IMR-90 (cell line): Measurements from ENCODE around the gene TAX1BP1. TPM values are rescaled to one million over a fixed set of nuclear protein-coding genes. Genes with fewer than 3 reads are reported as not detected.

ENCODE experiments used
- ATAC-seq: fragments of 200-7000 bp; cut with Tn5 transposase; 2 replicates; pipeline ENCODE4 v1.9.1; 2020; ENCODE audit warnings: low read depth, mild to moderate bottlenecking, moderate library complexity
- BruUV-seq: library from RNA; stranded (reverse); fragments of 400-500 nt; replicated peaks from 2 replicates; lab custom pipeline; 2021; lab: Mats Ljungman, UMichigan
- CTCF ChIA-PET: fragments of 300-600 bp; formaldehyde crosslinking; extraction: SDS; loops from one replicate; lab custom pipeline; 2021; ENCODE audit warnings: antibody characterized with exemption; lab: Yijun Ruan, JAX
- POLR2A ChIA-PET: fragments of 300-600 bp; sonication (Branson Sonifier 250); formaldehyde crosslinking; loops from one replicate; lab custom pipeline; 2022; ENCODE audit warnings: antibody characterized with exemption; ENCODE audit not compliant: unreplicated experiment; lab: Charles Lee
- DNase-seq: peaks from one replicate; pipeline ENCODE4 v3.0.0; 2013
- H2AFZ ChIP-seq: replicated peaks from 2 replicates; pipeline ENCODE3; 2013; ENCODE audit warnings: low read length, mild to moderate bottlenecking; ENCODE audit not compliant: poor library complexity
- H2AK5ac ChIP-seq: 2 replicates; pipeline ENCODE4 v1.6.1; 2013; ENCODE audit warnings: low read depth, low read length, inconsistent platforms
- H2AK9ac ChIP-seq: replicated peaks from 2 replicates; pipeline ENCODE3; 2013; ENCODE audit warnings: mild to moderate bottlenecking, low read depth, low read length, moderate library complexity; ENCODE audit not compliant: poor library complexity
- H2BK120ac ChIP-seq: 2 replicates; pipeline ENCODE4 v1.6.1; 2013; ENCODE audit warnings: low read depth, low read length, inconsistent platforms
- H2BK15ac ChIP-seq: 3 replicates; pipeline ENCODE4 v1.6.1; 2013; ENCODE audit warnings: low read depth, low read length, inconsistent platforms
- H2BK20ac ChIP-seq: 2 replicates; pipeline ENCODE4 v1.6.1; 2013; ENCODE audit warnings: low read depth, mild to moderate bottlenecking, inconsistent platforms, low read length, moderate library complexity
- H2BK5ac ChIP-seq: 2 replicates; pipeline ENCODE4 v1.6.1; 2013; ENCODE audit warnings: mild to moderate bottlenecking, low read depth, low read length, inconsistent platforms; ENCODE audit not compliant: poor library complexity, severe bottlenecking
- H3K14ac ChIP-seq: replicated peaks from 2 replicates; pipeline ENCODE4 v1.6.1; 2013; ENCODE audit warnings: low read depth, low read length, inconsistent platforms
- H3K18ac ChIP-seq: 2 replicates; pipeline ENCODE4 v1.6.1; 2013; ENCODE audit warnings: low read depth, low read length, control low read depth
- H3K23ac ChIP-seq: 2 replicates; pipeline ENCODE4 v1.6.1; 2013; ENCODE audit warnings: low read depth, low read length, inconsistent platforms
- H3K27ac ChIP-seq: 2 replicates; pipeline ENCODE4 v1.5.1; 2013; ENCODE audit warnings: mild to moderate bottlenecking, control low read depth, low read length; ENCODE audit not compliant: insufficient read depth
- H3K27me3 ChIP-seq: 2 replicates; pipeline ENCODE4 v1.6.1; 2013; ENCODE audit warnings: low read length; ENCODE audit not compliant: control insufficient read depth, insufficient read depth
- H3K36me3 ChIP-seq: 2 replicates; pipeline ENCODE4 v1.6.1; 2013; ENCODE audit warnings: low read length, mixed read lengths; ENCODE audit not compliant: control insufficient read depth, insufficient read depth
- H3K4ac ChIP-seq: 2 replicates; pipeline ENCODE4 v1.6.1; 2013; ENCODE audit warnings: low read depth, low read length, inconsistent platforms
- H3K4me1 ChIP-seq: 2 replicates; pipeline ENCODE4 v1.6.1; 2013; ENCODE audit warnings: low read length, mixed read lengths; ENCODE audit not compliant: control insufficient read depth, insufficient read depth
- H3K4me2 ChIP-seq: 2 replicates; pipeline ENCODE4 v1.6.1; 2013; ENCODE audit warnings: low read depth, mild to moderate bottlenecking, control low read depth, low read length, moderate library complexity
- H3K4me3 ChIP-seq: 2 replicates; pipeline ENCODE4 v1.5.1; 2013; ENCODE audit warnings: low read depth, mild to moderate bottlenecking, control low read depth, low read length, moderate library complexity; ENCODE audit not compliant: insufficient read depth
- H3K56ac ChIP-seq: 2 replicates; pipeline ENCODE4 v1.6.1; 2013; ENCODE audit warnings: low read length, inconsistent platforms; ENCODE audit not compliant: insufficient read depth; ENCODE audit errors: extremely low read depth
- H3K79me1 ChIP-seq, 2 experiments: 2 replicates each; pipeline ENCODE4 v1.6.1; 2013; ENCODE audit warnings: low read length in 2 of 2, inconsistent platforms in 1 of 2, low read depth in 1 of 2
- H3K9ac ChIP-seq: 2 replicates; pipeline ENCODE4 v1.6.1; 2013; ENCODE audit warnings: low read depth, low read length, control low read depth
- H3K9me1 ChIP-seq: 2 replicates; pipeline ENCODE4 v1.6.1; 2013; ENCODE audit warnings: low read length, inconsistent platforms; ENCODE audit not compliant: insufficient read depth
- H3K9me3 ChIP-seq: 2 replicates; pipeline ENCODE4 v1.6.1; 2013; ENCODE audit warnings: low read length; ENCODE audit not compliant: control insufficient read depth, insufficient read depth
- H4K20me1 ChIP-seq: 2 replicates; pipeline ENCODE4 v1.6.1; 2013; ENCODE audit warnings: low read length, inconsistent platforms; ENCODE audit not compliant: insufficient read depth
- H4K5ac ChIP-seq: 2 replicates; pipeline ENCODE4 v1.6.1; 2013; ENCODE audit warnings: mild to moderate bottlenecking, low read depth, low read length, control low read depth
- H4K8ac ChIP-seq, 2 experiments: 2 replicates each; pipeline ENCODE4 v1.6.1; 2013; ENCODE audit warnings: low read depth in 2 of 2, low read length in 2 of 2, control low read depth in 1 of 2, inconsistent platforms in 1 of 2
- H4K91ac ChIP-seq: 2 replicates; pipeline ENCODE4 v1.6.1; 2013; ENCODE audit warnings: low read depth, low read length, inconsistent platforms; ENCODE audit not compliant: insufficient read depth
- BHLHE40 ChIP-seq: fragments of 150-350 bp; IDR thresholded peaks from 2 replicates; pipeline ENCODE4 v1.6.1; 2016; ENCODE audit warnings: mild to moderate bottlenecking, low read depth, low read length
- CEBPB ChIP-seq: IDR thresholded peaks from 2 replicates; pipeline ENCODE4 v1.6.1; 2012; ENCODE audit warnings: low read depth, low read length, improper control_type of control experiment
- FOS ChIP-seq: fragments of 150-350 bp; IDR thresholded peaks from 2 replicates; pipeline ENCODE4 v1.6.1; 2016; ENCODE audit warnings: low read depth, low read length
- MAFK ChIP-seq: IDR thresholded peaks from 2 replicates; pipeline ENCODE4 v1.6.1; 2012; ENCODE audit warnings: low read depth, low read length, improper control_type of control experiment
- NFE2L2 ChIP-seq: fragments of 150-350 bp; IDR thresholded peaks from 2 replicates; pipeline ENCODE4 v1.6.1; 2016; ENCODE audit warnings: low read depth, mild to moderate bottlenecking, low read length
- RAD21 ChIP-seq: IDR thresholded peaks from 2 replicates; pipeline ENCODE4 v1.6.1; 2012; ENCODE audit warnings: low read length, improper control_type of control experiment
- RFX5 ChIP-seq: IDR thresholded peaks from 2 replicates; pipeline ENCODE4 v1.8.0; 2012; ENCODE audit warnings: low read depth, mild to moderate bottlenecking, low read length, moderate library complexity
- USF2 ChIP-seq: fragments of 150-350 bp; IDR thresholded peaks from 2 replicates; pipeline ENCODE4 v1.6.1; 2017; ENCODE audit warnings: mild to moderate bottlenecking, antibody characterized with exemption, low read length, low read depth
- dilution Hi-C: fragments of 300-500 bp; cut with HindIII; formaldehyde crosslinking; loops from one replicate; pipeline ENCODE4 v1.14.3; 2018; ENCODE audit warnings: low sequenced_read_pairs; ENCODE audit not compliant: unreplicated experiment
- in situ Hi-C: fragments of 300-500 bp; cut with MboI; formaldehyde crosslinking; loops from 3 replicates; pipeline ENCODE4 v1.14.3; 2019; ENCODE audit warnings: low sequenced_read_pairs, inconsistent platforms, mixed read lengths
- intact Hi-C: fragments of 100-400 bp; cut with micrococcal nuclease; formaldehyde crosslinking; loops from 2 replicates; pipeline ENCODE4 v1.10.0; 2022
- polyA plus RNA-seq, 3 experiments: library from polyadenylated mRNA; depleted of rRNA; stranded (reverse); fragments of >200 nt; gene quantifications; 2 replicates each; pipeline ENCODE4 v1.2.3, GENCODE V29; 2012; ENCODE audit warnings: low replicate concordance in 1 of 3
- total RNA-seq: library from RNA; depleted of rRNA; stranded (reverse); fragments of >200 nt; gene quantifications from 2 replicates; pipeline ENCODE4 v1.2.3, GENCODE V29; 2012

The TAX1BP1 gene
- total and polyA plus RNA-seq, 2 of the 4 experiments (the other 2 are of a cell fraction), result 49.0 to 52.7 TPM

GRCh38 chr7:27739909-27740448, at the start of gene TAX1BP1 (continued):
- TF ChIP-seq USF2, result no peak; the same call in 1 of the 2 replicates
- TF ChIP-seq BHLHE40, result no peak
- TF ChIP-seq MAFK, result no peak
- peak; percentile 85 for TF ChIP-seq CEBPB
- TF ChIP-seq RAD21, result no peak

GRCh38 chr7:27690649-27691048, 49.3 kb upstream of the TAX1BP1 start:
- H4K5ac ChIP-seq, result no peak overlapping the region
- no peak overlapping the region for H4K8ac ChIP-seq
- H3K79me1 ChIP-seq, result no peaks in the 10 kb centered on the region
- intact Hi-C loops (no loop called here), dilution Hi-C loops (no loop called here), in situ Hi-C loops (no loop called here)
- no peak overlapping the region for H3K4me2 ChIP-seq
- no TSS peak for BruUV-seq
- H4K20me1 ChIP-seq, result no peaks in the 10 kb centered on the region
- no peak overlapping the region for H2AFZ ChIP-seq
- no peak for ATAC-seq
- H3K36me3 ChIP-seq, result no peaks in the 10 kb centered on the region
- H3K4ac ChIP-seq, result no peak overlapping the region
- H3K27ac ChIP-seq, result no peak overlapping the region
- H2BK15ac ChIP-seq, result no peak overlapping the region
- no peak overlapping the region for H2AK9ac ChIP-seq
- no peak overlapping the region for H3K56ac ChIP-seq
- H3K18ac ChIP-seq, result no peak overlapping the region
- H2BK20ac ChIP-seq, result no peak overlapping the region
- no peak overlapping the region for H3K9ac ChIP-seq
- H3K4me1 ChIP-seq, result peaks cover 5% of the 10 kb centered on the region; the same call in 1 of the 2 replicates
- ChIA-PET POLR2A (no interaction called here), CTCF (no interaction called here)
- no peaks in the 10 kb centered on the region for H3K27me3 ChIP-seq
- H4K91ac ChIP-seq, result no peak overlapping the region
- H3K9me3 ChIP-seq, result no peaks in the 10 kb centered on the region
- no peak for DNase-seq
- H3K14ac ChIP-seq, result no peak overlapping the region
- no peak overlapping the region for H3K23ac ChIP-seq
- 0 out of 2 replicates have a peak, but pooled peaks cover 3% of the 10 kb centered on the region for H3K9me1 ChIP-seq
- H2BK5ac ChIP-seq, result no peak overlapping the region
- TF ChIP-seq RFX5 (no peak), NFE2L2 (no peak), FOS (no peak), MAFK (no peak)
- no peak overlapping the region for H2BK120ac ChIP-seq
- H3K4me3 ChIP-seq, result no peak overlapping the region
- H2AK5ac ChIP-seq, result no peak overlapping the region
